ENCODE data around the gene KCNK4.
A peak's percentile ranks its signal among the peaks of the same experiment; 100 is the strongest.

The KCNK4 gene

GRCh38 chr11:64284048-64284961, 6.8 kb upstream of the KCNK4 start, which contains the start of gene BAD:
Gene BAD (minus strand): TSS chr11:64284665. CDS start chr11:64284368, 297 bp downstream.
- in situ Hi-C loops (cut with HindIII; ENCODE audit: low pct_unique_long_range_greater_than_20kb, low sequenced_read_pairs): no loop called here
- no peak for TF ChIP-seq JUND (IDR thresholded peaks at IDR 0.05; ENCODE audit: low read depth)
- DNase-seq (ENCODE audit: low read depth in 1 of 2, low spot score in 1 of 2): peak; percentile 97 to 99

GRCh38 chr11:64284962-64285884, 5.9 kb upstream of the KCNK4 start, which contains the start of gene GPR137:
Gene GPR137 (plus strand): TSS chr11:64285848. CDS start chr11:64286525, 677 bp downstream.
- DNase-seq (ENCODE audit: low read depth in 1 of 2, low spot score in 1 of 2): peak; percentile 86 to 90
- TF ChIP-seq JUND (IDR thresholded peaks at IDR 0.05; ENCODE audit: low read depth): no peak
- in situ Hi-C loops (cut with HindIII; ENCODE audit: low pct_unique_long_range_greater_than_20kb, low sequenced_read_pairs): no loop called here

- peak; percentile 72 to 77 for DNase-seq (ENCODE audit: low read depth in 1 of 2, low spot score in 1 of 2)
- TF ChIP-seq JUND (IDR thresholded peaks at IDR 0.05; ENCODE audit: low read depth): no peak
- in situ Hi-C loops (cut with HindIII; ENCODE audit: low pct_unique_long_range_greater_than_20kb, low sequenced_read_pairs): no loop called here
Measured at GRCh38 chr11:64285885-64286800, 5.0 kb upstream of the KCNK4 start.

GRCh38 chr11:64286801-64287159, 4.3 kb upstream of the KCNK4 start:
- in situ Hi-C loops (cut with HindIII; ENCODE audit: low pct_unique_long_range_greater_than_20kb, low sequenced_read_pairs): no loop called here
- no peak for TF ChIP-seq JUND (IDR thresholded peaks at IDR 0.05; ENCODE audit: low read depth)
- no peak for DNase-seq (ENCODE audit: low read depth in 1 of 2, low spot score in 1 of 2)

- DNase-seq (ENCODE audit: low read depth in 1 of 2, low spot score in 1 of 2): no peak
- in situ Hi-C loops (cut with HindIII; ENCODE audit: low pct_unique_long_range_greater_than_20kb, low sequenced_read_pairs): no loop called here
- no peak for TF ChIP-seq JUND (IDR thresholded peaks at IDR 0.05; ENCODE audit: low read depth)
Measured at GRCh38 chr11:64287676-64288352, 3.3 kb upstream of the KCNK4 start.

- in situ Hi-C loops (cut with HindIII; ENCODE audit: low pct_unique_long_range_greater_than_20kb, low sequenced_read_pairs): no loop called here
- TF ChIP-seq JUND (IDR thresholded peaks at IDR 0.05; ENCODE audit: low read depth): no peak
- DNase-seq (ENCODE audit: low read depth in 1 of 2, low spot score in 1 of 2): no peak
Measured at GRCh38 chr11:64288353-64288750, 2.8 kb upstream of the KCNK4 start.

- TF ChIP-seq JUND (IDR thresholded peaks at IDR 0.05; ENCODE audit: low read depth): no peak
- in situ Hi-C loops (cut with HindIII; ENCODE audit: low pct_unique_long_range_greater_than_20kb, low sequenced_read_pairs): no loop called here
- no peak for DNase-seq (ENCODE audit: low read depth in 1 of 2, low spot score in 1 of 2)
Measured at GRCh38 chr11:64289002-64289564, 2.0 kb upstream of the KCNK4 start.

- no peak for DNase-seq (ENCODE audit: low read depth in 1 of 2, low spot score in 1 of 2)
- in situ Hi-C loops (cut with HindIII; ENCODE audit: low pct_unique_long_range_greater_than_20kb, low sequenced_read_pairs): no loop called here
- no peak for TF ChIP-seq JUND (IDR thresholded peaks at IDR 0.05; ENCODE audit: low read depth)
Measured at GRCh38 chr11:64290352-64291261, 495 bp upstream of the KCNK4 start.

GRCh38 chr11:64291752-64292459, 804 bp downstream of the KCNK4 start:
- DNase-seq (ENCODE audit: low read depth in 1 of 2, low spot score in 1 of 2): no peak
- no peak for TF ChIP-seq JUND (IDR thresholded peaks at IDR 0.05; ENCODE audit: low read depth)
- in situ Hi-C loops (cut with HindIII; ENCODE audit: low pct_unique_long_range_greater_than_20kb, low sequenced_read_pairs): no loop called here

All from T47D (cell line).